Left ventricle myocardium inferior (tissue), 1 donor: ENCODE measurements around the gene USP20. TPM values are rescaled to one million over a fixed set of nuclear protein-coding genes. Genes with fewer than 3 reads are reported as not detected.
A peak's percentile ranks its signal among the peaks of the same experiment; 100 is the strongest.

Source experiments
- DNase-seq: peaks from one replicate; pipeline ENCODE4 v3.0.0-alpha.2; 2020
- H3K27ac ChIP-seq: fragments of 200-600 bp; replicated peaks from 2 replicates; pipeline ENCODE4 v1.8.0; 2021
- H3K27me3 ChIP-seq: fragments of 200-600 bp; 2 replicates; pipeline ENCODE4 v1.8.0; 2021; ENCODE audit warnings: low read depth
- H3K36me3 ChIP-seq: fragments of 200-600 bp; 2 replicates; pipeline ENCODE4 v1.8.0; 2021
- H3K4me1 ChIP-seq: fragments of 200-600 bp; 2 replicates; pipeline ENCODE4 v1.8.0; 2021
- H3K4me3 ChIP-seq: fragments of 200-600 bp; 2 replicates; pipeline ENCODE4 v1.8.0; 2021; ENCODE audit warnings: mild to moderate bottlenecking, moderate library complexity
- H3K9me3 ChIP-seq: fragments of 200-600 bp; replicated peaks from 2 replicates; pipeline ENCODE4 v1.8.0; 2021
- CTCF ChIP-seq: fragments of 200-600 bp; IDR thresholded peaks from 2 replicates; pipeline ENCODE4 v1.8.0; 2021; ENCODE audit warnings: antibody characterized with exemption, mild to moderate bottlenecking, borderline replicate concordance
- intact Hi-C: fragments of 100-400 bp; cut with micrococcal nuclease; formaldehyde crosslinking; loops from one replicate; pipeline ENCODE4 v1.11.0; 2022
- total RNA-seq: library from RNA; stranded (reverse); fragmentation: NEBNext Ultra II Directional; extraction: Animal tissue kit (Norgen Biotek cat#: 25700); gene quantifications from one replicate; pipeline ENCODE4 v1.2.1, GENCODE V29; 2021
- donor health status: DM: no; HTN: yes; CAD: no; lungs with severe emphysema.

The USP20 gene
- total RNA-seq, 1 donor from 2014 or later, result 13.2 TPM

- no peak for TF ChIP-seq CTCF
- H3K4me3 ChIP-seq, result no peak overlapping the region
- intact Hi-C loops, result no loop called here
- H3K36me3 ChIP-seq, result peaks cover 28% of the 10 kb centered on the region
- DNase-seq, result no peak
- no peak overlapping the region for H3K27ac ChIP-seq
- H3K27me3 ChIP-seq, result no peaks in the 10 kb centered on the region
- no peaks in the 10 kb centered on the region for H3K4me1 ChIP-seq
- H3K9me3 ChIP-seq, result no peaks in the 10 kb centered on the region
Observed at GRCh38 chr9:129914051-129914450, 78.8 kb downstream of the USP20 start.

- H3K36me3 ChIP-seq, result peaks cover 26% of the 10 kb centered on the region
- H3K27ac ChIP-seq, result no peak overlapping the region
- no peaks in the 10 kb centered on the region for H3K4me1 ChIP-seq
- H3K27me3 ChIP-seq, result no peaks in the 10 kb centered on the region
- no peak for DNase-seq
- H3K9me3 ChIP-seq, result no peaks in the 10 kb centered on the region
- intact Hi-C loops, result no loop called here
- H3K4me3 ChIP-seq, result no peak overlapping the region
- TF ChIP-seq CTCF, result no peak
Observed at GRCh38 chr9:129916707-129917106, 81.4 kb downstream of the USP20 start.

GRCh38 chr9:129918296-129918950 lies 83.2 kb downstream of the USP20 start:
- Histone ChIP-seq H3K9me3 (no peaks in the 10 kb centered on the region), H3K4me3 (no peak overlapping the region), H3K27me3 (no peaks in the 10 kb centered on the region), H3K36me3 (peaks cover 36% of the 10 kb centered on the region), H3K27ac (no peak overlapping the region), H3K4me1 (no peaks in the 10 kb centered on the region)
- intact Hi-C loops, result no loop called here
- no peak for TF ChIP-seq CTCF
- no peak for DNase-seq

- Histone ChIP-seq H3K27me3 (no peaks in the 10 kb centered on the region), H3K4me1 (no peaks in the 10 kb centered on the region), H3K27ac (no peak overlapping the region), H3K36me3 (peaks cover 43% of the 10 kb centered on the region), H3K9me3 (no peaks in the 10 kb centered on the region), H3K4me3 (no peak overlapping the region)
- no peak for TF ChIP-seq CTCF
- no peak for DNase-seq
- intact Hi-C loops, result no loop called here
Observed at GRCh38 chr9:129919277-129919676, 84.0 kb downstream of the USP20 start.

- intact Hi-C loops, result no loop called here
- Histone ChIP-seq H3K27ac (peak overlapping the region; percentile 9), H3K4me3 (no peak overlapping the region), H3K9me3 (no peaks in the 10 kb centered on the region), H3K4me1 (no peaks in the 10 kb centered on the region), H3K27me3 (no peaks in the 10 kb centered on the region), H3K36me3 (peaks cover 49% of the 10 kb centered on the region)
- TF ChIP-seq CTCF, result no peak
- DNase-seq, result no peak
Observed at GRCh38 chr9:129919841-129920240, 84.6 kb downstream of the USP20 start.
